Hepatocyte (in vitro differentiated cells): Measurements from ENCODE around the gene ADAM12.

ENCODE experiments used
- EZH2 ChIP-seq: fragments of 200-600 bp; sonication (generic); IDR thresholded peaks from 2 replicates; pipeline ENCODE4 v1.6.1; 2016; ENCODE audit warnings: antibody characterized with exemption, mild to moderate bottlenecking, borderline replicate concordance
- EZH2phosphoT487 ChIP-seq: fragments of 200-600 bp; sonication (generic); IDR thresholded peaks from one replicate; pipeline ENCODE4 v1.6.1; 2018; ENCODE audit warnings: antibody characterized with exemption, mild to moderate bottlenecking, low read depth, moderate library complexity; ENCODE audit not compliant: unreplicated experiment, severe bottlenecking
- TF ChIP-seq, protein P1 (sequence below): fragments of 200-600 bp; sonication (generic); IDR thresholded peaks from 2 replicates; pipeline ENCODE4 v1.5.1; 2016; ENCODE audit warnings: antibody characterized with exemption, mild to moderate bottlenecking; ENCODE audit not compliant: poor library complexity

DNA sequence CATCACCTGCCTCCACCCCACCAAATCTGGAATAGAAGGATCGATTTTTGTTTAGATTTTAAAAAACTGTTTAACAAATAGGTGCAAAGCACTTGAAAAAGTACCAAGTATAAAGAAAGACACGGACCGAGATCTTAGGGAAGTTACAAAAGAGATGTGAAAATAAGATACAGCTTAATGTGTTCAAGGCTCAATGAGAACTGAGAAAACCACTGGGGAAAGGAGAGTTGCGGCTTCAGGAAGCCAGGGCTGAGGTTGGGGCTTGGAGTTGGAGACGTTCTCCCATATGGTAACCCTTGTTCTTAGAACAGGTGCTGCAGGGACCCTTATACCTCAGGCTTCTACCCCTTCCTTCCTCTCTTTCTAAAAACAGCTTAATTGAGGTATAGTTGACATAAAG lies 351.8 kb downstream of the ADAM12 start:
- TF ChIP-seq, protein P1, sequence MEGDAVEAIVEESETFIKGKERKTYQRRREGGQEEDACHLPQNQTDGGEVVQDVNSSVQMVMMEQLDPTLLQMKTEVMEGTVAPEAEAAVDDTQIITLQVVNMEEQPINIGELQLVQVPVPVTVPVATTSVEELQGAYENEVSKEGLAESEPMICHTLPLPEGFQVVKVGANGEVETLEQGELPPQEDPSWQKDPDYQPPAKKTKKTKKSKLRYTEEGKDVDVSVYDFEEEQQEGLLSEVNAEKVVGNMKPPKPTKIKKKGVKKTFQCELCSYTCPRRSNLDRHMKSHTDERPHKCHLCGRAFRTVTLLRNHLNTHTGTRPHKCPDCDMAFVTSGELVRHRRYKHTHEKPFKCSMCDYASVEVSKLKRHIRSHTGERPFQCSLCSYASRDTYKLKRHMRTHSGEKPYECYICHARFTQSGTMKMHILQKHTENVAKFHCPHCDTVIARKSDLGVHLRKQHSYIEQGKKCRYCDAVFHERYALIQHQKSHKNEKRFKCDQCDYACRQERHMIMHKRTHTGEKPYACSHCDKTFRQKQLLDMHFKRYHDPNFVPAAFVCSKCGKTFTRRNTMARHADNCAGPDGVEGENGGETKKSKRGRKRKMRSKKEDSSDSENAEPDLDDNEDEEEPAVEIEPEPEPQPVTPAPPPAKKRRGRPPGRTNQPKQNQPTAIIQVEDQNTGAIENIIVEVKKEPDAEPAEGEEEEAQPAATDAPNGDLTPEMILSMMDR, result no peak
- TF ChIP-seq EZH2 (no peak), EZH2phosphoT487 (no peak)
